ENCODE results near the gene TBKBP1. TPM values are rescaled to one million over a fixed set of nuclear protein-coding genes. Genes with fewer than 3 reads are reported as not detected.

The TBKBP1 gene
- polyA plus RNA-seq, 2 of the 4 experiments (the other 2 are of a cell fraction) = 3.4 to 9.3 TPM

GRCh38 chr17:47649153-47649971, 44.6 kb upstream of the TBKBP1 start, which contains the start of gene KPNB1 (continued):
- TF ChIP-seq FOSB (CRISPR knock-in tag; IDR thresholded peaks at IDR 0.05) (peak; percentile 51; the same call in 1 of the 2 replicates), MYC (IDR thresholded peaks at IDR 0.05; ENCODE audit: borderline replicate concordance, low read length) (peak; percentile 74), NPAS2 (CRISPR knock-in tag; IDR thresholded peaks at IDR 0.05; ENCODE audit: borderline replicate concordance) (peak; percentile 85), CBX8 (IDR thresholded peaks at IDR 0.05) (no peak), MAFK (IDR thresholded peaks at IDR 0.05; ENCODE audit: partially characterized antibody) (no peak), HEYL (CRISPR knock-in tag; IDR thresholded peaks at IDR 0.05) (peak; percentile 88), RFX5 (IDR thresholded peaks at IDR 0.05) (peak; percentile 95), REST (IDR thresholded peaks at IDR 0.05) (no peak), ESRRA (IDR thresholded peaks at IDR 0.05; ENCODE audit: borderline replicate concordance, low read length) (no peak), HOXB13 (CRISPR knock-in tag; IDR thresholded peaks at IDR 0.05; ENCODE audit: low read depth) (peak; percentile 97), POLR2A (IDR thresholded peaks at IDR 0.05; ENCODE audit: low read length) (peak; percentile 71), EP300 (IDR thresholded peaks at IDR 0.05) (no peak), ZFP36 (IDR thresholded peaks at IDR 0.05; ENCODE audit: borderline replicate concordance, partially characterized antibody) (peak; percentile 97), JUNB (IDR thresholded peaks at IDR 0.05) (no peak), HOXA7 (CRISPR knock-in tag; IDR thresholded peaks at IDR 0.05) (peak; percentile 48; the same call in 1 of the 2 replicates), PHF8 (IDR thresholded peaks at IDR 0.05; ENCODE audit: borderline replicate concordance, low read depth) (peak; percentile 56; the same call in 1 of the 2 replicates), TFCP2L1 (CRISPR knock-in tag; IDR thresholded peaks at IDR 0.05) (peak; percentile 97), BHLHE40 (IDR thresholded peaks at IDR 0.05; ENCODE audit: low read depth, low read length) (no peak), KDM5A (IDR thresholded peaks at IDR 0.05) (no peak), RARB (CRISPR knock-in tag; IDR thresholded peaks at IDR 0.05) (no peak; the same call in 1 of the 2 replicates), POLR2AphosphoS2 (conservative IDR thresholded peaks at IDR 0.05; ENCODE audit: low read length) (no peak), CBX2 (IDR thresholded peaks at IDR 0.05; ENCODE audit: borderline replicate concordance, low read depth) (no peak), EHF (CRISPR knock-in tag; IDR thresholded peaks at IDR 0.05) (peak; percentile 96), CHD2 (IDR thresholded peaks at IDR 0.05; ENCODE audit: low read length, partially characterized antibody) (peak; percentile 86), ZSCAN20 (CRISPR knock-in tag; IDR thresholded peaks at IDR 0.05) (peak; percentile 90)
- TF ChIP-seq, protein P1, sequence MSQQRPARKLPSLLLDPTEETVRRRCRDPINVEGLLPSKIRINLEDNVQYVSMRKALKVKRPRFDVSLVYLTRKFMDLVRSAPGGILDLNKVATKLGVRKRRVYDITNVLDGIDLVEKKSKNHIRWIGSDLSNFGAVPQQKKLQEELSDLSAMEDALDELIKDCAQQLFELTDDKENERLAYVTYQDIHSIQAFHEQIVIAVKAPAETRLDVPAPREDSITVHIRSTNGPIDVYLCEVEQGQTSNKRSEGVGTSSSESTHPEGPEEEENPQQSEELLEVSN (IDR thresholded peaks at IDR 0.05; ENCODE audit: borderline replicate concordance, low read depth) = peak; percentile 86
- TF ChIP-seq, protein P2, sequence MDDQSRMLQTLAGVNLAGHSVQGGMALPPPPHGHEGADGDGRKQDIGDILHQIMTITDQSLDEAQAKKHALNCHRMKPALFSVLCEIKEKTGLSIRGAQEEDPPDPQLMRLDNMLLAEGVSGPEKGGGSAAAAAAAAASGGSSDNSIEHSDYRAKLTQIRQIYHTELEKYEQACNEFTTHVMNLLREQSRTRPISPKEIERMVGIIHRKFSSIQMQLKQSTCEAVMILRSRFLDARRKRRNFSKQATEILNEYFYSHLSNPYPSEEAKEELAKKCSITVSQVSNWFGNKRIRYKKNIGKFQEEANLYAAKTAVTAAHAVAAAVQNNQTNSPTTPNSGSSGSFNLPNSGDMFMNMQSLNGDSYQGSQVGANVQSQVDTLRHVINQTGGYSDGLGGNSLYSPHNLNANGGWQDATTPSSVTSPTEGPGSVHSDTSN (IDR thresholded peaks at IDR 0.05) = peak; percentile 96
- TF ChIP-seq, protein P3, sequence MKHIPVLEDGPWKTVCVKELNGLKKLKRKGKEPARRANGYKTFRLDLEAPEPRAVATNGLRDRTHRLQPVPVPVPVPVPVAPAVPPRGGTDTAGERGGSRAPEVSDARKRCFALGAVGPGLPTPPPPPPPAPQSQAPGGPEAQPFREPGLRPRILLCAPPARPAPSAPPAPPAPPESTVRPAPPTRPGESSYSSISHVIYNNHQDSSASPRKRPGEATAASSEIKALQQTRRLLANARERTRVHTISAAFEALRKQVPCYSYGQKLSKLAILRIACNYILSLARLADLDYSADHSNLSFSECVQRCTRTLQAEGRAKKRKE (CRISPR knock-in tag; IDR thresholded peaks at IDR 0.05; ENCODE audit: low read depth) = peak; percentile 98
- TF ChIP-seq, protein P4, sequence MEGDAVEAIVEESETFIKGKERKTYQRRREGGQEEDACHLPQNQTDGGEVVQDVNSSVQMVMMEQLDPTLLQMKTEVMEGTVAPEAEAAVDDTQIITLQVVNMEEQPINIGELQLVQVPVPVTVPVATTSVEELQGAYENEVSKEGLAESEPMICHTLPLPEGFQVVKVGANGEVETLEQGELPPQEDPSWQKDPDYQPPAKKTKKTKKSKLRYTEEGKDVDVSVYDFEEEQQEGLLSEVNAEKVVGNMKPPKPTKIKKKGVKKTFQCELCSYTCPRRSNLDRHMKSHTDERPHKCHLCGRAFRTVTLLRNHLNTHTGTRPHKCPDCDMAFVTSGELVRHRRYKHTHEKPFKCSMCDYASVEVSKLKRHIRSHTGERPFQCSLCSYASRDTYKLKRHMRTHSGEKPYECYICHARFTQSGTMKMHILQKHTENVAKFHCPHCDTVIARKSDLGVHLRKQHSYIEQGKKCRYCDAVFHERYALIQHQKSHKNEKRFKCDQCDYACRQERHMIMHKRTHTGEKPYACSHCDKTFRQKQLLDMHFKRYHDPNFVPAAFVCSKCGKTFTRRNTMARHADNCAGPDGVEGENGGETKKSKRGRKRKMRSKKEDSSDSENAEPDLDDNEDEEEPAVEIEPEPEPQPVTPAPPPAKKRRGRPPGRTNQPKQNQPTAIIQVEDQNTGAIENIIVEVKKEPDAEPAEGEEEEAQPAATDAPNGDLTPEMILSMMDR (IDR thresholded peaks at IDR 0.05) = no peak
- TF ChIP-seq, protein P5, sequence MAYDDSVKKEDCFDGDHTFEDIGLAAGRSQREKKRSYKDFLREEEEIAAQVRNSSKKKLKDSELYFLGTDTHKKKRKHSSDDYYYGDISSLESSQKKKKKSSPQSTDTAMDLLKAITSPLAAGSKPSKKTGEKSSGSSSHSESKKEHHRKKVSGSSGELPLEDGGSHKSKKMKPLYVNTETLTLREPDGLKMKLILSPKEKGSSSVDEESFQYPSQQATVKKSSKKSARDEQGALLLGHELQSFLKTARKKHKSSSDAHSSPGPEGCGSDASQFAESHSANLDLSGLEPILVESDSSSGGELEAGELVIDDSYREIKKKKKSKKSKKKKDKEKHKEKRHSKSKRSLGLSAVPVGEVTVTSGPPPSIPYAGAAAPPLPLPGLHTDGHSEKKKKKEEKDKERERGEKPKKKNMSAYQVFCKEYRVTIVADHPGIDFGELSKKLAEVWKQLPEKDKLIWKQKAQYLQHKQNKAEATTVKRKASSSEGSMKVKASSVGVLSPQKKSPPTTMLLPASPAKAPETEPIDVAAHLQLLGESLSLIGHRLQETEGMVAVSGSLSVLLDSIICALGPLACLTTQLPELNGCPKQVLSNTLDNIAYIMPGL (CRISPR knock-in tag; IDR thresholded peaks at IDR 0.05; ENCODE audit: borderline replicate concordance) = no peak
- TF ChIP-seq, protein P6, sequence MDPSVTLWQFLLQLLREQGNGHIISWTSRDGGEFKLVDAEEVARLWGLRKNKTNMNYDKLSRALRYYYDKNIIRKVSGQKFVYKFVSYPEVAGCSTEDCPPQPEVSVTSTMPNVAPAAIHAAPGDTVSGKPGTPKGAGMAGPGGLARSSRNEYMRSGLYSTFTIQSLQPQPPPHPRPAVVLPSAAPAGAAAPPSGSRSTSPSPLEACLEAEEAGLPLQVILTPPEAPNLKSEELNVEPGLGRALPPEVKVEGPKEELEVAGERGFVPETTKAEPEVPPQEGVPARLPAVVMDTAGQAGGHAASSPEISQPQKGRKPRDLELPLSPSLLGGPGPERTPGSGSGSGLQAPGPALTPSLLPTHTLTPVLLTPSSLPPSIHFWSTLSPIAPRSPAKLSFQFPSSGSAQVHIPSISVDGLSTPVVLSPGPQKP (IDR thresholded peaks at IDR 0.05; ENCODE audit: low read depth, low read length) = no peak

Measured in A549 (cell line).